NCI-H82 treated with DMSO at 0.1 percent for 48 hours (cell line): Measurements from ENCODE around the gene KANK3.
"Not testable (repeated sequence)": the region's sequence is repeated elsewhere in the genome, so short reads cannot be mapped to it uniquely, and the experiment has no call there.

Experiments
- DNase-seq: peaks from one replicate; lab custom pipeline; 2025; ENCODE audit not compliant: unreplicated experiment; lab: John Stamatoyannopoulos, UW

Gene KANK3

DNA sequence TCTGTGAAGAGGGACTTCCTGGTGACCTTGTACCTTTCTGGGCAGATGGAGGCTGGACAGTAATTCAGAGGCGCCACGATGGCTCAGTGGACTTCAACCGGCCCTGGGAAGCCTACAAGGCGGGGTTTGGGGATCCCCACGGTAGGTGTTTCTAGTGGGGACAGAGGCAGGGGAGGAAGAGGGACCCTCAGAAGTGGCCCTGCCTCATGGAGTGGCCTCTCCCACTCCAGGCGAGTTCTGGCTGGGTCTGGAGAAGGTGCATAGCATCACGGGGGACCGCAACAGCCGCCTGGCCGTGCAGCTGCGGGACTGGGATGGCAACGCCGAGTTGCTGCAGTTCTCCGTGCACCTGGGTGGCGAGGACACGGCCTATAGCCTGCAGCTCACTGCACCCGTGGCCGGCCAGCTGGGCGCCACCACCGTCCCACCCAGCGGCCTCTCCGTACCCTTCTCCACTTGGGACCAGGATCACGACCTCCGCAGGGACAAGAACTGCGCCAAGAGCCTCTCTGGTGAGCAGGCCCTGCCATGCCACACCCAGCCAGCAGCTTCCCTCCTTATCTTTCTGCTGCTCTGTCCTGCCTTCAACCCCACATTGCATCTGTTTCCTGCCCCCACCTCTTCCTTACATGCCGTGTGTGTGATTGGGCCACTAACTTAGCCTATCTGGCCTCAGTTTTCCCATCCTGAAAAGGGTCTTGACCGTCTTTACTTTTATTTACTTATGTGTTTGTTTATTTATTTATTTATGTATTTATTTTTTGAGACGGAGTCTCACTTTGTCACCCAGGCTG, 28.1 kb upstream of the KANK3 start:
- no peak for DNase-seq

- DNase-seq: no peak
Observed at GRCh38 chr19:8370176-8371010, 27.3 kb upstream of the KANK3 start.

- DNase-seq: no peak
Observed at GRCh38 chr19:8367327-8368001, 24.4 kb upstream of the KANK3 start.

GRCh38 chr19:8366961-8367326, 23.9 kb upstream of the KANK3 start:
- DNase-seq: no peak

- no peak for DNase-seq
Observed at GRCh38 chr19:8366121-8366581, 23.1 kb upstream of the KANK3 start.

GRCh38 chr19:8363803-8364771, 21.0 kb upstream of the KANK3 start, which contains the start of gene ANGPTL4:
ANGPTL4 (plus strand) TSS chr19:8364155; CDS start chr19:8364322, 167 bp downstream.
- DNase-seq: no peak

- no peak for DNase-seq
Observed at GRCh38 chr19:8361921-8362793, 19.1 kb upstream of the KANK3 start.

GRCh38 chr19:8360196-8360595, 17.1 kb upstream of the KANK3 start:
- DNase-seq: no peak

DNA sequence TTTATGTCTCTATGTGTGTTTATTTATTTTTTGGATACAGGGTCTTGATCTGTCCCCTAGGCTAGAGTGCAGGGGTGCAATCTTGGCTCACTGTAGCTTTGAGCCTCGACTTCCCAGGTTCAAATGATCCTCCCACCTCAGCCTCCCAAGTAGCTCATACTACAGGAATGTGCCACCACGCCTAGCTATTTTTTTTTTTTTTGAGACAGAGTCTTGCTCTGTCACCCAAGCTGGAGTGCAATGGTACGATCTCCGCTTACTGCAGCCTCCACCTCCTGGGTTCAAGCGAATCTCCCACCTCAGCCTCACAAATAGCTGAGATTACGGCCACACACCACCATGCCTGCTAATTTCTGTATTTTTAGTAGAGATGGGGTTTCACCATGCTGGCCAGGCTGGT, 15.9 kb upstream of the KANK3 start:
- DNase-seq: no peak

DNA sequence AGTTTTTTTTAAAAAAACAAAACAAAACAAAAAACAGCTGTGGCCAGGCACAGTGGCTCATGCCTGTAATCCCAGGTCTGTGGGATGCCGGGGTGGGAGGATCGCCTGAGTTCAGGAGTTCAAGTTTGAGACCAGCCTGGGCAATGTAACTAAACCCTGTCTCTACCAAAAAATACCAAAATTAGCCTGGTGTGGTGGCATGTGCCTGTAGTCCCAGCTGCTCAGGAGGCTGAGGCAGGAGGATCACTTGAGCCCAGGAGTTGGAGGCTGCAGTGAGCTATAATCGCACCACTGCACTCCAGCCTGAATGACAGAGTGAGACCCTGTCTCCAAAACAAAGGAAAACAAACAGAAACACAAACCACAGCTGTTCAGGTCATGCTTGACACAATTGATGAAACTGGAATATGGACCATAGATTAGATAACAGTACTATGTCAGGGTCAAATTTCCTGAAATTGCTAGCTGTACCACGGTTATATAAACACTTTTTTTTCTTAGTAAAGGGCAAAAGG, 14.0 kb upstream of the KANK3 start:
- DNase-seq: no peak

DNA sequence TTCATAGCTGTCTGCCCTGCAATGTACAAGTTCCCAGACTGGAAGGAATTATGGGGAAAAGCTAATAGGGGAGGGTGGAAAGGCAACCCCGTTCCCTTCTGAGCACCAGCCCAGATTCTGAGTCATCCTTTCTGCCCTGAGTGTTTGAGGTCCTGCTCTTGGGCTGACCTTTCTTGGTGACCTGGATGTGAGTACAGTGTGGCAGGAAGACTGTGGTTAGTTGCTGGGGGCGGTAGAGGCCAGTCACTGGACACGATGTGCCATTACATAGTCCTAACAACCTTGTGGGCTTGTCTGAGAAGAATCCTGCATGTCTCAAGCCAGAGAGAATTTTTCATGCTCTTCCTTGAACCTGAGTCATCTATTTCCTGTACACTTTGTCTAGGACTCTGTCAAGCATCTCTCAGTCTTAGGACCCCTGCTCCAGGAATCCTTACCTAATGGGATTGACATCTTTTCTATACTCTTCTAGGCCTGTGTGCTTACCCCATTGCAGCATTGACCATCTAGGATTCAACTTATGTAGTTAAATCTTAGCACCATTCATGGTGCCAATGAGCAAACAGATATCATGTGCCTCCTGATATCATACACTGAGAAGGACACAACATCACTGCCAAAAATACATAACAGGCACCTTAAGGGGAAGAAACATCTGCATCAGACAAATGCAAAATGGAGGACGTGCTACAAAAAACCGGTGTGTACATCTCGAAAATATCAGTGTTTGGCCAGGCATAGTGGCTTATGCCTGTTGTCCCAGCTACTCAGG, 12.8 kb upstream of the KANK3 start:
- no peak for DNase-seq

DNA sequence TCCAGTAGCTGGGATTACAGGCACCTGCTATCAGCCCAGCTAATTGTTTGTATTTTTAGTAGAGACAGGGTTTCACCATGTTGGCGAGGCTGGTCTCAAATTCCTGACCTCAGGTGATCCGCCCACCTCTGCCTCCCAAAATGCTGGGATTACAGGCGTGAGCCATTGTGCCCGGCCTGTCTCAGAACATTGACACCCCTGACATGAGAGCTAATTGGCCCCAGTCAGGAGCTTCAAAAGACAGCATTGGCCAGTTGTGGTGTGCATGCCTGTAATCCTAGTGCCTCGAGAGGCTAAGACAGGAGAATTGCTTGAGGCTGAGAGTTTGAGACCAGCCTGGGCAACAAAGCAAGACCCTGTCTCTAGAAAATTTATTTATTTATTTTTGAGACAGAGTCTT, 9.8 kb upstream of the KANK3 start:
- not testable (repeated sequence) for DNase-seq

GRCh38 chr19:8352134-8352827, 9.2 kb upstream of the KANK3 start:
- no peak for DNase-seq

DNA sequence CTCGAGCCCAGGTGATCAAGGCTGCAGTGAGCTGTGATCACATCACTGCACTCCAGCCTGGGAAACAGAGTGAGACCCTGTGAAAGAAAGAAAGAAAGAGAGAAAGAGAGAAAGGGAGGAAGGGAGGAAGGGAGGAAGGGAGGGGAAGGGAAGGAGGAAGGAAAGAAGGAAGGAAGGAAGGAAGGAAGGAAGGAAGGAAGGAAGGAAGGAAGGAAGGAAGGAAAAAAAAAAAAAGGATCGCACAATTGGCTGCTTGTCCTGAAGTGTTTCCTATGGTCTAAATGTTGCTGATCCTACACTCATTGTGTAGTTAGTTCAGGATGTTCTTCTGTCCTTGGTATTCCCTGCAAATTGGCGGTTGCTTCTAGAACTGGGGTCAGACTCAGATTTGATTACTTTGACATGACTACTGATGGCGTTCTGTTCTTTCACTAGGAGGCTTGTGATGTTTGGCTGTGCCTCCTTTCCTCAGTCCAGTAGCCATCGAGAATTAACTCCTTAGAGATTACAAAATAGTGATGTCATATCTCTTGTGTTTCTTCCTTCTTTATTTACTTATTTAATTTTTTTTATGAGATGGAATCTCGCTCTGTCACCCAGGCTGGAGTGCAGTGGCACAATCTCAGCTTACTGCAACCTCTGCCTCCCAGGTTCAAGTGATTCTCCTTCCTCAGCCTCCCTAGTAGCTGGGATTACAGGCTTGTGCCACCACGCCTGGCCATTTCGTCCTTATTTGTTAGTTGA, 6.7 kb upstream of the KANK3 start:
- not testable (repeated sequence) for DNase-seq

- DNase-seq: no peak
Observed at GRCh38 chr19:8343483-8343844, 402 bp upstream of the KANK3 start.

GRCh38 chr19:8342316-8342683, 762 bp downstream of the KANK3 start:
- DNase-seq: no peak

GRCh38 chr19:8341504-8341903, 1.6 kb downstream of the KANK3 start:
- DNase-seq: not testable (repeated sequence)
